ENCODE data around the gene FBLN2.
A peak's percentile ranks its signal among the peaks of the same experiment; 100 is the strongest.

FBLN2 gene

DNA sequence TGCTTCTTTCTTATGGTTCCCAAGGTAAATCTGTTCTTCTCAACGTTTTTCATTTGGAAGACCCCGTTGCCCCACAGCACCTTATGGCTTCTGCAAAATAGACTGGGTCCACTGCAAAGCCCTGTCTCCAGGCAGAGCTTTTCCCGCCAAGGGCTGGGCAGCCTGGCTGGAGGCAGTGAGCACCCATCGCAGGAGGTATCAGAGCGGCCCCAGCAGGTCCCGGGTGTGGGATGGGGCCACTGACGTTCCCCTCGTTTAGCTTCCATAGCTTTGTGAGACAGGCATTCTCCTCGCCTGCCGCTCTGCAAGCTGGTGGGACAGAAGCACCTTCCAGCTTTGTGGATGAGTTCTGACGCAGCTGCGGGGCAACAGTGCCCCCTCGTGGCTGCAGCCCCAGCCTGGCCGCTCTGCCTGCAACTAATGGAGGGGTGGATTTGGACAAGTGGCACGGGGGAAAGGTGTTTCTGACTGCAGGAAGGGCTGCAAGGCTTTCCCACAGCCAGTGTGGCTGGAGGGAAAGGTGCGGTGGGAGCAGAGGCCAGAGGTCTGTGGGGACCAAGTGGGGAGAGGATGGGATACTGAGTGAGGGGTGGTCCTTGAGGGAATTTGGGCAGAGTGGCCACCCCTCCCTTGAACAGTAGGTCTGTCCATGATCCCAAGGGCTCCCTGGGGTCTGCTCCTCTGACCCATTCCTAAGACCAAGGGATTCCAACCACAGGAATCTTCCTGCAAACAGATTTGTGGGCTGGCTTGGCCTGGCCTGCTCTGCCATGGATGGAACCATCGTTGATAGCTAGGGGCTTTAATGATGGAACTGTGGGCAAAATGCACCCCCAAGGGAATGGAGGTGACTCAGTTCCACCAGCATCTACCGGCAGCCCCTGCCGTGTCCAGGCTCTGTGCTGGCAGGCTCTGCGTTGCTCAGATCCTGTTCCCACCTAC lies 99.4 kb downstream of the FBLN2 start:
- TF ChIP-seq, protein P1, sequence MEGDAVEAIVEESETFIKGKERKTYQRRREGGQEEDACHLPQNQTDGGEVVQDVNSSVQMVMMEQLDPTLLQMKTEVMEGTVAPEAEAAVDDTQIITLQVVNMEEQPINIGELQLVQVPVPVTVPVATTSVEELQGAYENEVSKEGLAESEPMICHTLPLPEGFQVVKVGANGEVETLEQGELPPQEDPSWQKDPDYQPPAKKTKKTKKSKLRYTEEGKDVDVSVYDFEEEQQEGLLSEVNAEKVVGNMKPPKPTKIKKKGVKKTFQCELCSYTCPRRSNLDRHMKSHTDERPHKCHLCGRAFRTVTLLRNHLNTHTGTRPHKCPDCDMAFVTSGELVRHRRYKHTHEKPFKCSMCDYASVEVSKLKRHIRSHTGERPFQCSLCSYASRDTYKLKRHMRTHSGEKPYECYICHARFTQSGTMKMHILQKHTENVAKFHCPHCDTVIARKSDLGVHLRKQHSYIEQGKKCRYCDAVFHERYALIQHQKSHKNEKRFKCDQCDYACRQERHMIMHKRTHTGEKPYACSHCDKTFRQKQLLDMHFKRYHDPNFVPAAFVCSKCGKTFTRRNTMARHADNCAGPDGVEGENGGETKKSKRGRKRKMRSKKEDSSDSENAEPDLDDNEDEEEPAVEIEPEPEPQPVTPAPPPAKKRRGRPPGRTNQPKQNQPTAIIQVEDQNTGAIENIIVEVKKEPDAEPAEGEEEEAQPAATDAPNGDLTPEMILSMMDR (conservative IDR thresholded peaks at IDR 0.05) = peak; percentile 100
- peak overlapping the region; percentile 59; the same call in 1 of the 2 replicates for H3K27ac ChIP-seq

DNA sequence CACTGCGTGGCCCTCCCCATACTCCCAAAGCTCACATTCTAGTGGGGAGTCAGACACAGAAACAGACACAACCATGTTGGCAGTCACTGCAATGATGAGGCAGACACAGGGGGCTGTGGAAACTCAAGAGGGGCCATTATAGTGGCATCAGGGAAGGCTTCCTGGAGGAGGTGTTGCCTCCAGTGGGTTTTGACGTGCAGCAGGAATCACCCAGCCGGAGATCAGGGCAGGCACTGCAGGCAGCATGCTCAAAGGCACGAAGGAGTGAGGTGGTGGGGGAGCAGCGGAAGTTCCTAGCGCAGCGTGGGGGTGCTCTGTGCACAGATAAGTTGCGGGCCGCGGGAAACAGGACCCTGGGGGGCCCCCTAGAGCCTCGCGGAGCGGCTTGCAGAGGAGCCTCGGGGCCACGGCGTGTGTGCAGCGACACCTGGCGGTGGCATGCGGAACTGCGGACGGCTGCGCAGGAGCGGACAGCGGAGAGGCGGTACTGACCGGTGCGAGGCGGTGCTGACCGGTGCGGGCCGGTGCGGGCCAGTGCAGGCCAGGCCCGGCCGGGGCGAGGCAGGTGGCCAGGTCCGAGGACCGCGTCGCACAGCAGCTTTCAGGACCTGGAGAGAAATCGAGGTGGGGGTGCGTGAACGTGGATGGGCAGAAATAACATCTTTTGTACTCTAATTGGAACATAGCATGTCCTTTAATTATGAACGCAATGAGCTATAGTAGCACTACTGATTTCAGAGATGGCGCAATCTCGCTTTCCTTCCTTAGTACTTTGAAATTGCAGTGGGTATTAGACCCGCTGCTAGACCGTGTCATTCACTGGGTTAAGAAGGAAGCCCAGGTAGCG lies 101.5 kb downstream of the FBLN2 start:
- no peak overlapping the region for H3K27ac ChIP-seq
- TF ChIP-seq, protein P1 (conservative IDR thresholded peaks at IDR 0.05) = peak; percentile 100

DNA sequence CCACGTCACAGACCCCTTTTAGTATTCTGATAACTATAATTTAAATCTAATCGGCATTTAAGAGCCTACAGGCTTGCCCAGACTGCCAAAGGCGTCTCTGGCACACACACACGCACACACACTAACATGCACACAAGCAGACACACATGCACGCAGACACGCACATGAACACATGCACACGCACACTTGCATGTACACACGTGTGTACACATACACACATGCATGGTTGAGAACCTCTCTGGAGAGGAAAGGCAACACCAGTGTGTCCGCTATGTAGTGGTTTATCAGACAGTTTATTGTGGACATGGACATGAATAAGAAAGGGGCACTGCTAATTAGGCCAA lies 102.1 kb downstream of the FBLN2 start:
- no peak overlapping the region for H3K27ac ChIP-seq

DNA sequence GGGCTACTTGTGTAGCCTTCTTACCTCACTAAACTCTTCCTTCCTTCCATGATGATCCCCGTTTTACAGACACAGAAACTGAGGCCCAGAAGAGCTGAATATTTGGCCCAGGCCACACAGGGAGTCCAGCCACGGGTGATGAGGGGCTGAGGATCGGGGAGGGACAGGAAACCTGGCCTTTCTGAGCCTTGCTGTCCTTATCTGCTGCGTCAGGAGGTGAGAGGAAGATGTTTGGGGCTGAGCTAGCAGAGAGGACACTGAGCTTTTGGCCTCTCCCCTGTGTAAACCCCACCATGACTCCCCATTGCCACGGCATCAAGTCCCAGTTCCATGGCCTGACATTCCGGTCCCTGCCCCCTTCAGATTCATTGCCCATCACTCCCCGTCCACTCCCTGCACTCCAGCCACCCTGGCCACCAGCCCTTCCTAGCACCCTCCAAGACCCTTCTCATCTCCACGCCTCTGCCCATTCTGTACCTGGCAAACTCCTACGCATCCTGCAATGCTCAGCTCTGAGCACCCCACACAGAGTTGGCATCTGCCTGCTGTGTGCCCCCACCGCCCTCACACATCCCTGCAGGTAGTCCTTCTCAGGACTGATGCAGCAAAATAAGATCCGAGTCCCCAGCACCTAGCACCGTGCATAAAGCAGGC lies 103.0 kb downstream of the FBLN2 start:
- no peak overlapping the region for H3K27ac ChIP-seq

More for the DNA sequence above, 102.1 kb downstream of the FBLN2 start:
- TF ChIP-seq, protein P1 (conservative IDR thresholded peaks at IDR 0.05) = no peak

DNA sequence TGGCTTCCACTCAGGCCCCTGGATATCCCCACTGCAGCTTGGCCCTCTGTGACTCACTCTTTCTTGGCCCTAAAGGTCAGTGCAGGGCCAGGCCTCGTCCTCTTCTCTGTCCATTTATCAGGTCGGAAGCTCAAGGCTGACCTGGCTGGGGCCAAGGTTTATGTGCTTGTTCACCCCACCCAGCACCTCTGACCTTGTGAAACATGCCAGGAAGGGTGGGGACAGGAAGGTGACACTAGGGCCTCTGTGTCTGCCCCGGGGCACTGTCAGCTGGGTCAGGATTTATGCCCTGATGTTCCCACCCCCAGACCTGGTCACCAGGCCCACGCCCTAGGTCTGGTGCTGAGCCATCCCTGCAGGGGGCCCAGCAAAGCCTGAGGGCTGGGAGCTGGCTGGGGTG lies 103.8 kb downstream of the FBLN2 start:
- H3K27ac ChIP-seq = no peak overlapping the region

More for the DNA sequence above, 103.0 kb downstream of the FBLN2 start:
- TF ChIP-seq, protein P1 (conservative IDR thresholded peaks at IDR 0.05) = no peak

DNA sequence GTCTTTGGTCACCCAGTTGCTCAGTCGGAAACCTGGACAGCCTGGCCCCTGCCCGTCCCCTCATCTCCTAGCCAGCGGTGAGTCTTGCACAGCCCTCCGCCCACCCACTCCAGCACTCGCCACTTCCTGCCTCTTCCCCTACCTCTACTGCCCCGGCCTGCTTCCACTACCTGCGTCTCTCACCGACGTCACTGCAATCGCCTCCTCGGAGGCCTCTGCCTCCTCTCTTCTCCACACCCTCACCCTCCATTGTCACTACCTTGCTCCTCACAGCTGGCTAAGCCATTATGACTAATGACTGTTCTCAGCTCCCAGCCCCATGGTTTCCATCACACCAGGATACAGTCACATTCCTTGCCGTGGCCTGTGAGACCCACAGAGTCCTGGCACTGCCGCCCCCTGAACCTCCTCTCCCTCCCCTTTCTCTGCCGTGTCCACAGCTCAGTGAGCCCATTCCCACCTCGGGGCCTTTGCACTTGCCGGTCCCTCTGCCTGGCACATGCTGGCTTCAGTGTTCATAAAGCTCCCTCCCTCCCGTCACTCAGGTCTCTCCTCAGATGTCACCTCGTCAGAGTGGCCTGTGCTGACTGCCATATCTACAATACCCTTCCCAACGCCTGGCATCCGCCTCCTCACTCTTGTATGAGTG lies 104.8 kb downstream of the FBLN2 start:
- TF ChIP-seq, protein P1 (conservative IDR thresholded peaks at IDR 0.05) = no peak
- no peak overlapping the region for H3K27ac ChIP-seq

More for the DNA sequence above, 103.8 kb downstream of the FBLN2 start:
- TF ChIP-seq, protein P1 (conservative IDR thresholded peaks at IDR 0.05) = no peak

All from VCaP (cell line).